NOMO-1 (cell line): Measurements from ENCODE around the gene GNB1L.

Experiments used
- DNase-seq, 2 experiments: peaks; one replicate each; lab custom pipeline; 2025; ENCODE audit not compliant: unreplicated experiment in 2 of 2; lab: John Stamatoyannopoulos, UW

The GNB1L gene

GRCh38 chr22:19876941-19877625 is 22.4 kb upstream of the GNB1L start:
- DNase-seq = no peak

- no peak for DNase-seq
These were observed 21.8 kb upstream of the GNB1L start for GRCh38 chr22:19876314-19876940.

- DNase-seq = no peak
These were observed 21.0 kb upstream of the GNB1L start for GRCh38 chr22:19875531-19876313.

- no peak for DNase-seq
These were observed 20.4 kb upstream of the GNB1L start for GRCh38 chr22:19875061-19875530.

GRCh38 chr22:19874307-19875060 is 19.8 kb upstream of the GNB1L start:
- no peak for DNase-seq

- no peak for DNase-seq
These were observed 19.3 kb upstream of the GNB1L start for GRCh38 chr22:19873960-19874306.

GRCh38 chr22:19873138-19873959 is 18.7 kb upstream of the GNB1L start:
- DNase-seq = no peak

GRCh38 chr22:19872779-19873137 is 18.1 kb upstream of the GNB1L start:
- no peak for DNase-seq

GRCh38 chr22:19871845-19872778 is 17.4 kb upstream of the GNB1L start:
- no peak for DNase-seq

GRCh38 chr22:19871023-19871844 is 16.6 kb upstream of the GNB1L start:
- DNase-seq = no peak

- no peak for DNase-seq
These were observed 15.7 kb upstream of the GNB1L start for GRCh38 chr22:19870153-19871022.

GRCh38 chr22:19869497-19870152 is 15.0 kb upstream of the GNB1L start:
- no peak for DNase-seq

GRCh38 chr22:19868773-19869471 is 14.2 kb upstream of the GNB1L start:
- DNase-seq = no peak

- DNase-seq = no peak
These were observed 13.7 kb upstream of the GNB1L start for GRCh38 chr22:19868333-19868732.

- DNase-seq = no peak
These were observed 12.9 kb upstream of the GNB1L start for GRCh38 chr22:19867617-19868016.

- DNase-seq = no peak
These were observed 12.0 kb upstream of the GNB1L start for GRCh38 chr22:19866665-19867009.
